Renal cortex interstitium (tissue), 11 donors: ENCODE data around the gene SP7. TPM values are rescaled to one million over a fixed set of nuclear protein-coding genes. Genes with fewer than 3 reads are reported as not detected.
"Not testable (repeated sequence)": the region's sequence is repeated elsewhere in the genome, so short reads cannot be mapped to it uniquely, and the experiment has no call there.

Source experiments
- DNase-seq, 11 donors: peaks; one replicate each; pipeline ENCODE4 v3.0.0-alpha.2; 2013; ENCODE audit warnings: low read depth in 9 of 11, low spot score in 4 of 11; ENCODE audit errors: extremely low read depth in 1 of 11
- polyA plus RNA-seq, 3 donors: library from polyadenylated mRNA; unstranded; fragments of 120-200 nt; gene quantifications; one replicate each; pipeline ENCODE4 v1.2.1, GENCODE V29; 2013; ENCODE audit not compliant: insufficient read length in 3 of 3

The SP7 gene
- polyA plus RNA-seq, 3 donors = 0.20 to 0.23 TPM; not detected in 1

DNA sequence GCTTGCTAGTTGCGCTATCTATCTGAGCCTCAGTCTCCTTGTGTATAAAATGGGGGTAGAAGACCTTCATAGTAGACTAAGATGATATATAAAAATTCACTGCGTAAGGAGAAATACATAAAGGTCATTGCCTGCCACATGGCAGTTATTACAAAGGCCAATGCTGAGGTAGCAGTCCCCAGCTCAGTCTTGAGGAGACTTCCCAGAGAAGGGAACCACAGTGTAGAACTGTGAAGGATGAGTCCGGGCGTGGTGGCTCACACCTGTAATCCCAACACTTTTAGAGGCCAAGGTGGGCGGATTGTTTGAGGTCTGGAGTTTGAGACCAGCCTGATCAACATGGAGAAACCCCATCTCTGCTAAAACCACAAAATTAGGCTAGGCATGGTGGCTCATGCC, 17.1 kb upstream of the SP7 start:
- DNase-seq = no peak

DNA sequence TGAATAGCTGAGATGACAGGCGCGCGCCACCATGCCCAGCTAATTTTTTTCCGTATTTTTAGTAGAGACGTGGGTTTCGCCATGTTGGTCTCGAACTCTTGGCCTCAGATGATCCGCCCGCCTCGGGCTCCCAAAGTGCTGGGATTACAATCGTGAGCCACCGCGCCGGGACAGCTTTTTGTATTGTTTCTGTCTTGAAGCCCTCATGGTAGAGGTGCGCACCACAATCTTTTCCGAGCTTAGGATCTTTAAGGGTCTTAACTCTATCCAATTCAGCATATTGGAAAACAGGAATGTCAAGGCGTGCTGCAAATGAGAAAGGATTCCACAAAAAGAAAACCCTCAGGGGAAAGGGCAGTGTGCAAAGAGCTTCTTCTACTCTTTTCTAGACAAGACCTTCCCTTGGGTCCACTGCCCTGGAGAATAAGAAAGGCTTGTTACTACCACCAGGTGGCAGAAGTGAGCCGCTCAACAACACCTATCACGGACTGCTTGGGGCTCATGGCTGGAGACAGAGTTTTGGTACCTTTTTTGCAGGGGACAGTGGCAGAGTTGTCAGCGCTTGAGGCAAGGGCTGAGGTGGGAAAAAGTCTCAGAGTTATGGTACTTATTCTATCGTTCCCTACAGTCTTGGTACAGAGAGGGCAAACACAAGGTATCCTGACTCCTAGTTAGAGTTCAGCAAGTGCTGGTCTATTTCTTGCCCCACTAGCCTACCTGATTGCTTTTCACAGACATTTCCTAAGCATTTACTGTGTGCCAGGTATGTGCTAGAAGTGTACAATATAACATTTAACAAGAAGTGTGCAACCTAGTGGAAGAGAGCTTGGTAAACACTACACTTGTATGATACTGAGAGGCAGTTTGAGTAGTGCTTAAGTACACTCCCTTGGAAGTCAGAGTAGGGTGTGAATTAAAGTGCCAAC, 16.4 kb upstream of the SP7 start:
- DNase-seq = peak; percentile 75 to 90 (median 84)

DNA sequence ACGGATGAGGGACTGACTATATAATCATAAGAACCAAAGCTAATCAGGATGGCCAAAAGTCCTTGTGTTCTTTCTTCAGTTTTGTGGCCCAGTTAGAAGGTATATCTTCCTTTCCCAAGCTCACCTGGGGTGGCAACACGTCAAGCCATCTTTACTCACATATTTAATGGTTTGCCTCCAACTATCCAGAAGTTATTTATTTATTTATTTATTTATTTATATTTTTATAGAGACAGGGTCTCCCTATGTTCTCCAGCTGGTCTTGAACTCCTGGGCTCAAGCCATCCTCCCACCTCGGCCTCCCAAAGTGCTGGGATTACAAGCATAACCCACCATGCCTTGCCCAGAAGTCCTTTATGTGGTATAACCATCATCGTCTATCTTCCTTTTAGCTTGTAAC, 11.8 kb upstream of the SP7 start:
- DNase-seq = no peak

DNA sequence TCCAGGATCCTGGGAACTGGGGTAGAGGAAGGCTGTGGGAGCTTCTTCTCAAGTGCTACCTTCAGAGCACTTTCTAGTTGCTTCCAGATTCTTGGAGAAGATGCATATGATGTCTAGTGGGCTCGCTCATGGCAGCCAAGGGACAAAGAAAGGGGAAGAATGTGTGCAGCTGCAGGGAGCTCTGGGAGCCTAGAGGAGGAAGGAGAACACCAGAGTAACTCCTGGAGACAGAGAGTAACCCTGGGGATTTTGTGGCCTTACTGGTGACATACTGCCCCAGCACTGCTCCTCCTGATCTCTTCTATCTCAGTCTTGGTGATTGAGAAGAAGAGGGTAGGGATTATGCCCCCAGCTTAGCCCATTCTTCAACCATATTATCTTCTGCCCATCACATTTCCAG, 10.3 kb upstream of the SP7 start:
- DNase-seq = no peak

DNA sequence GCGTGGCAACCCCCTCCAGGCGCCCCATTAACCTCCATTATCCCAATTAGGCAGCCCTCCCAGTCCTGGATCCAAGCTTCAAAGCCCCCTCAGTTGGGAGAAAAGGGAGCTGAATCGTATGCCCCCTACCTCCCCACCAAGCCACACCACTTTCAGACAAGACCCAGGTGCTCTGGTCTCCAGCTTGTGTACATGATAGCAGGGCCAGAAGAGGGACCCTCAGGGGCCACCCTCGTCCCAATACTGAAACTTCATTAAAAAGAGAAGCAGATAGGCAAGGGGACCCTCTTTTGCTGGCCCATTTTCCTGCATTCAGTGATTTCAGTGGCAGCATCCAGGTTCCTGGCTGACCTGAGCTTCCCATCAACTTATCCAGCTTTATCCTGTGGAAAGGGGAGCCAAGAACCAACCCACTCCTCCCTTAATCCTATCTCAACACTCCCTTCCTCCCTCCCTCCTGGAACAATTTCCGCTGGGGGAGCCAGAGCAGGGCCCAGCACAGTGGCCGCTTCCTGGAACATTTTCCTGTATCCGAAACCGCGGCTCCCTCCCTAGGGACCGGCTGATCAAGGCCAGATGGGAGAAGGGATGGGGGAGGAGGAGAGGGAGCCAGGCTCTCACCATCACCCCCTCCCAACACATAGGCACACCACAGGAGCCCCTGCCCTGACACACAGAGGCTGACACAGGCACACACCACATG, 9.5 kb upstream of the SP7 start:
- peak in 1 of 11 donors; percentile 22 for DNase-seq

GRCh38 chr12:53344824-53345485, 8.8 kb upstream of the SP7 start:
- DNase-seq = peak in 10 of 11 donors; percentile 62 to 85 (median 76)

DNA sequence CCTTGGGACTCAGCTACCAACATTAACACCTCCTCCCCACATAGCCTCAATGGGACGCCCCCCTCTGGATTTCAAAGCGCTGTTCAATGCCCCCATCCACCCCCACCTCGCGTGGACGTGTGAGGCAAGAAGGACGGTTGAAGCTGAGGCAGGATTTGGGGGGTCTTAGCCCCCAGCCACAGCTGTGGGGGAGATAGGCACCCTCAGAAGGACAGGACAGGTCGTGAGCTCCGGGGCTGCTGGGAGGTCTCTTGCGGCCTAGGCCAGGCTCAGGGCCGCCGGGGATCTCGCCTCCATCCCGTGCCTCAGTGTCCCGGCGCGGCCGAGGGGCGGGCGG, 8.3 kb upstream of the SP7 start:
- DNase-seq = no peak

- DNase-seq = no peak
Measured at GRCh38 chr12:53343969-53344368, 7.8 kb upstream of the SP7 start.

- DNase-seq = no peak
Measured at GRCh38 chr12:53343449-53343848, 7.3 kb upstream of the SP7 start.

DNA sequence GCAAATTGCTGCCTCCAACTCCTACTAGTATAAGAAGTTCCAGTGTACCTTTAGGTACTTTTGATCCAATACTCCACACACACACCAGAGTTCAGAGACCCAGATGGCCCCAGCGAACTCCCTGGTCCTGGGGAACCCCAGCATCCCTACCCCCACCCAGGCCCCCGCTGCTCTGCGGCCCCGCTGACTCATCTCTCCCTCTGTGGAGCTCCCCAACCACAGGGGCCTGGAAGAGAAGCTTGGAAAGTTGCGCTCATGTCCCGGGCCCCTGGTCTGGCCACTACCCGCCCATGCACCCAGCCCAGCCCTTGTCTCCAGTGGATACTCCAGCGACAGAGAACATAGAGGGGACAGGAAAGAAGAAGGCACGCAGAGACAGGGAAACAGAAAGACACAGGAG, 4.2 kb upstream of the SP7 start:
- DNase-seq = no peak

DNA sequence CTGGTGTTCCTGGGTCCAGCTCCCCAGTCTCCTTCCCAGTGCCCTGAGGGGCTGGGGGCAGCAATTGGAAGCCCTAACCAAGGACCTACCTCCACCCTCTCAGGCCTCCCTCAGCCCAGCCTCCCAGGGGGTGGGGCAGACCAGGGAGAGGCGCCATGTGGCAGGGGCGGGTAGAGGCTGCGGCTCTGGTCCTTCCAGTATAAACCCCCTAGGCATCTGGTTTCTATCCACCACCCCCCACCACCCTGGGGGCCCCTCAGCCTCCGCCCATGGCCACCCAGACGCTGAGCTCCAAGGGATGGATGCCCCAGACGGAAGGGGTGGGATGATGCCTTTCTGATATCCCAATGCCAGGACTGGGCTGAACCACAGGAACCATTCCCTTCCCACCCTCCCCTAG, 2.8 kb upstream of the SP7 start:
- DNase-seq = no peak

DNA sequence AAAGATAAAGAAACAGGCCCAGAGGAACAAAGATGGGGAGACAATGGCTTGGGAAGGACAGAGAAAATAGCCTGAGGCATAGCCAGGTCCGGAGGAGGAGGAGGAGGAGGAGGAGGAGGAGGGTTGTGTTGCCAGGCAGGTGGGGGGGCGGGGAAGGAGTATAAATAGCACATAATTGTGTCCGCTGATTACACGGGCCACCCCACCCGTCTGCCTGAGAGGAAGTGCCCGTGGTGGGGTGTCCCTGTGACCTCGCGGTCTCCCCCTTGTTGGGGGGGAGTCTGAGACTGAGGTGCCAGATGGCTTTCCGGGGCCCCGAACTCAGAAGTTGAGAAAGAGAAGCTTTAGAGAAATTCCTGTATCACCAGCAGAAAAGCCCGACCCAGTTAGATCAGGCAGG, 1.9 kb upstream of the SP7 start:
- no peak for DNase-seq

- DNase-seq = no peak
Measured at GRCh38 chr12:53334822-53335221, 1.3 kb downstream of the SP7 start.

DNA sequence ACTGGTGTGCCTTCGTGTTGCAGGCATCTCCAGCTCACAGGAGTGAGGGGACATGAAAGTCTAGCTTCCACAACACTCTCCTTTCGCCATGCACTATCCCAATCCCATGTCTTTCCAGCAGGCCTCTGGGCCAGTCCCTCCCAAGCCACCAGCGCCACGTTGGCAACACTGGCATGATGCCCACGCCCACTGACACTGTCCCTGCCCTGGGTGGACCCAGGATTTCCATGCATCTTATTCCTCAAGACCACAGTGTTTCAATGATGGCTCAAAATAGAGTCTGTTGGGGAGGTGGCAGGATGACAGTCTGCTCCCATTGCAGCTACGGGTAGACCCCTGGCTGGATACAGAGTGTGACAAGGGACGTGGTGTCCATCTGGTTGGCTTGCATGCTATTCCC, 2.3 kb downstream of the SP7 start:
- no peak for DNase-seq

DNA sequence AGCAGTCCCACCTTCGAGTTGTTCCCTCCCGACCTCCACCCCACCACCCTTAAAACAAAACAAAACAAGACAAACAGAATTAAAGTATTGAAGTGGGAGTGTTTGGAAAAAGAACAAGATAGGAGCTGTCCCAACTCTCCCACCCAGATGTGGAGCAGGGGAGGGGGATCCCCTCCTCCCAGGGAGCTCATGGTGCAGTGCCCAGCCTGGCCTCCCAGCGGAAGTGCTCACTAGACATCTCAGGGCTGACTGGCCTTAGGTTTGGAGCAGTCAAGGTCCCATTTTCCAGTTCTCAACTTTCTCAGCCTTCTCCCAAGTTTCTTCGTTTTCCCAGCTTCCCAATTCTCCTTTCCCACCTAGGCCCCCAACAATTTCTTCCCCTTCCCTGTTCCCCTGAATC, 2.9 kb downstream of the SP7 start:
- no peak for DNase-seq

DNA sequence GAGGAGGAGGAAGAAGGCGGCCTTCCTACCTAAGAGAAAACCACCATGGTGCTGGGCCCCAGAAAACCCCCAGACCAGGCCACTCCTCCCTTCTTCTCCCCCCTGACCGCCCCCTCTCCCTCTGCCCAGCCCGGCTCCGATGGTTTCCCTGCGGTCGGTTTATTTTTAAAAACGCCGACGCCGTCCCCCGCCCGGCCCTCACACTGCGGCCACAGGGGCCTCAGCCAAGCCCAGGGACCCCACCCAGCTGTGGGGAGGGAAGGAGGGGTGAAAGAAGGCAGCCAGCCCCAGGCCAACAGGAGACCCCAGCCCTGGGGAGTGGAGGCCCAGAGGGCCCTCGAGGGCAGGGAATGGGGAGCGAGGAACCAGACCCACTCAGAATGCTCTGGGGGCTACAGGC, 3.4 kb downstream of the SP7 start:
- DNase-seq = no peak

DNA sequence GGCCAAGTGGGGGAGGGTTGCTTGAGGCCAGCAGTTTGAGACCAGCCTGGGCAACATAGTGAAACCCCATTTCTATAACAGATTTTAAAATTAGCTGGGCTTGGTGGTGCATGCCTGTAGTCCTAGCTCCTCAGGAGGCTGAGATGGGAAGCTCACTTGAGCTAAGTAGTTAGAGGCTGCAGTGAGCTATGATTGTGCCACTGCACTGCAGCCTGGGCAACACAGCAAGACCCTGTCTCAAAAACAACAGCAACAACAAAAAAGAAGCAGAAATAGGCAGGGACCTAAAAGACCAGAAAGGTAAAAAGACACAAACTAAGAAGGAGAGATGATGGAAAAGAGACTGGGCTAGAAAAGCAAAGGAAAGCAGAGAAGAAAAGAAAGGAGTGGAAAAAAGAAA, 3.8 kb downstream of the SP7 start:
- not testable (repeated sequence) for DNase-seq

DNA sequence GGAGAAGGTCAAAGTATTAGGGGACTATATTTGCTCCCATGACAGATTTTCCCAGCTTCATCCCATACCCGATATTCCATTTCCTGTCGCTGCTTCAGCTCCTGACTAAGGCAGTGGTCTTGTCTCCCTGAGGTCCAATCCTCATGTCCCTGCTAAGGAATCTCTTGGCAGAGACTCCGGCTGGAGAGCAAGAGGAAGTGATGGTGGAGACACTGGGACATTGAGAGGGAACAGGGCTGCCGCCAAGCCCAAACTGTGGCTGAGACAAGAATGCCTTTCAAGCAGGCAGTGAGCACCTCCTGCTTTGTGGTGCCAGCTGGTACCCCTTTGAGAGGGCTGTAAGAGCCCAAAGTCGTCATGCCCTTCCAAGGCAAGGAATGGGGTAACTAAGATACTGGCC, 5.5 kb downstream of the SP7 start:
- DNase-seq = no peak

DNA sequence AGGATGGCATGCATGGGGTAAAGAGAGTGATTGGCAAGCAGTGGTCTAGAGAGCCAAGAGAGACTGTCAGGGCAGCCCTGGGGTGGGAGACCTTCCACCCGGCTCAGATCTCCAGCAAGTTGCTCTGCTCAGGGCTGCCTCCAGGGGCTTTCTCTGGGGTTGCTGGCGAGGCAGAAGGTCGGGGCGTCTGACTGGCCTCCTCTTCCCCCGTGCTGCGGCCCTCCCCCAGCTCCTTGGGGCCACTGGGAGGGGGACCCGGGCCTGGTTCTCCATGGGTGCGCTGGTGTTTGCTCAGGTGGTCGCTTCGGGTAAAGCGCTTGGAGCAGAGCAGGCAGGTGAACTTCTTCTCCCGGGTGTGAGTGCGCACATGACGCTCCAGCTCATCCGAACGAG, 8.1 kb downstream of the SP7 start:
- no peak for DNase-seq

- DNase-seq = no peak
Measured at GRCh38 chr12:53327435-53328042, 8.6 kb downstream of the SP7 start.
